K562 (cell line): ENCODE results near the gene HEATR1. TPM values are rescaled to one million over a fixed set of nuclear protein-coding genes. Genes with fewer than 3 reads are reported as not detected.

Experiments
- ARNT ChIP-seq, 2 experiments: fragments of 450-650 bp; IDR thresholded peaks; 2 replicates each; pipeline ENCODE4 v1.6.1; 2016; ENCODE audit warnings: mild to moderate bottlenecking in 1 of 2
- CREM ChIP-seq: IDR thresholded peaks from 2 replicates; pipeline ENCODE4 v1.6.1; 2014; ENCODE audit warnings: antibody characterized with exemption, low read depth
- DEAF1 ChIP-seq: fragments of 450-650 bp; formaldehyde crosslinking; IDR thresholded peaks from 2 replicates; pipeline ENCODE4 v1.4.0; 2020; ENCODE audit warnings: mild to moderate bottlenecking, moderate library complexity
- EHMT2 ChIP-seq: fragments of 450-650 bp; IDR thresholded peaks from 2 replicates; pipeline ENCODE4 v1.6.1; 2018; ENCODE audit warnings: antibody characterized with exemption
- ELF2 ChIP-seq: fragments of 250-450 bp; sonication (Bioruptor Pico); IDR thresholded peaks from 2 replicates; pipeline ENCODE4 v1.5.0; 2021; ENCODE audit warnings: mild to moderate bottlenecking
- ESRRA ChIP-seq: fragments of 450-650 bp; IDR thresholded peaks from 2 replicates; pipeline ENCODE4 v1.6.1; 2014; ENCODE audit warnings: low read depth, mild to moderate bottlenecking, moderate library complexity, borderline replicate concordance
- ETV6 ChIP-seq, 3 experiments: fragments of 150-350 bp in 1 of 3; sonication (generic) in 1 of 3; formaldehyde crosslinking in 1 of 3; IDR thresholded peaks; 2 replicates each; pipeline versions ENCODE4 v1.6.1 to v1.8.0; 2014 to 2022; ENCODE audit warnings: borderline replicate concordance in 2 of 3, low read depth in 2 of 3, antibody characterized with exemption in 1 of 3, low read length in 1 of 3, mild to moderate bottlenecking in 1 of 3, missing genetic modification reagents in 1 of 3
- GABPA ChIP-seq: fragments of 200-800 bp; sonication (Bioruptor generic); conservative IDR thresholded peaks from 2 replicates; pipeline ENCODE4 v1.6.1; 2016; ENCODE audit warnings: low read depth, missing genetic modification characterization, missing compliant biosample characterization
- HDGF ChIP-seq: fragments of 450-650 bp; IDR thresholded peaks from 2 replicates; pipeline ENCODE4 v1.6.1; 2016
- KLF16 ChIP-seq: IDR thresholded peaks from 2 replicates; pipeline ENCODE4 v1.6.1; 2016; ENCODE audit warnings: antibody characterized with exemption
- MTA3 ChIP-seq: fragments of 450-650 bp; formaldehyde crosslinking; IDR thresholded peaks from 2 replicates; pipeline ENCODE4 v1.6.1; 2017; ENCODE audit warnings: mild to moderate bottlenecking, borderline replicate concordance
- PHB ChIP-seq: fragments of 250-450 bp; sonication (Bioruptor Pico); IDR thresholded peaks from 2 replicates; pipeline ENCODE4 v1.5.0; 2021
- RAD51 ChIP-seq: fragments of 450-650 bp; IDR thresholded peaks from 2 replicates; pipeline ENCODE4 v1.7.1; 2016; ENCODE audit warnings: low read depth, mild to moderate bottlenecking, borderline replicate concordance
- RB1 ChIP-seq: fragments of 450-650 bp; IDR thresholded peaks from 2 replicates; pipeline ENCODE4 v1.6.1; 2017; ENCODE audit warnings: low read depth, mild to moderate bottlenecking
- SAP30 ChIP-seq: fragments of 200-600 bp; sonication (generic); IDR thresholded peaks from 2 replicates; pipeline ENCODE4 v1.6.1; 2012; ENCODE audit warnings: borderline replicate concordance, low read depth, mild to moderate bottlenecking, moderate library complexity, low read length, control low read depth, inconsistent platforms; ENCODE audit not compliant: insufficient read depth, poor library complexity, severe bottlenecking
- SMARCE1 ChIP-seq: fragments of 450-650 bp; IDR thresholded peaks from 2 replicates; pipeline ENCODE4 v1.7.1; 2016; ENCODE audit warnings: mild to moderate bottlenecking
- TEAD2 ChIP-seq: fragments of 450-650 bp; IDR thresholded peaks from 2 replicates; pipeline ENCODE4 v1.6.1; 2016; ENCODE audit warnings: missing genetic modification characterization, control low read depth, missing compliant biosample characterization
- ZHX1 ChIP-seq: fragments of 150-350 bp; conservative IDR thresholded peaks from 2 replicates; pipeline ENCODE4 v1.6.1; 2014; ENCODE audit warnings: low read length
- ZNF280B ChIP-seq: fragments of 250-450 bp; sonication (Bioruptor Pico); IDR thresholded peaks from 2 replicates; pipeline ENCODE4 v1.5.1; 2021; ENCODE audit warnings: mild to moderate bottlenecking
- ZNF354B ChIP-seq: fragments of 250-450 bp; sonication (Bioruptor Pico); IDR thresholded peaks from 2 replicates; pipeline ENCODE4 v1.4.0; 2020
- ZNF583 ChIP-seq: fragments of 250-450 bp; sonication (Bioruptor Pico); IDR thresholded peaks from 2 replicates; pipeline ENCODE4 v1.4.0; 2020
- ZSCAN29 ChIP-seq: fragments of 450-650 bp; IDR thresholded peaks from 2 replicates; pipeline ENCODE4 v1.6.1; 2017
- polyA plus RNA-seq, 8 experiments: library from polyadenylated mRNA; depleted of rRNA in 4 of 8; stranded (reverse) in 5 of 8; unstranded in 3 of 8; fragments of >200 nt; fragmentation: Nextera tagmentation in 2 of 8; fragmentation: Illumina TruSeq in 1 of 8; extraction: Ambion mirVana in 2 of 8; extraction: Trizol in 1 of 8; gene quantifications; 2 replicates each; pipeline versions ENCODE4 v1.2.1 to v1.2.3, GENCODE V29; 2011 to 2014; ENCODE audit warnings: inconsistent platforms in 1 of 8, missing spikeins in 1 of 8
- total RNA-seq, 7 experiments: library from RNA; depleted of rRNA in 6 of 7; stranded (reverse); fragments of >200 nt in 6 of 7; fragmentation: Illumina TruSeq in 2 of 7; extraction: Trizol in 2 of 7; gene quantifications; 2 replicates each; pipeline versions ENCODE4 v1.2.1 to v1.2.3, GENCODE V29; 2011 to 2021; ENCODE audit warnings: low replicate concordance in 1 of 7

The HEATR1 gene
- total and polyA plus RNA-seq, 9 of the 15 experiments (the other 6 are each of a cell fraction or from before 2014, with no cell fraction given), result 28.3 to 108 (median 50.9) TPM

GRCh38 chr1:236603991-236604904, at the start of gene HEATR1 (continued):
- no peak for TF ChIP-seq ZNF280B
- TF ChIP-seq MTA3, result peak; percentile 99
- TF ChIP-seq ZNF583, result 0 out of 2 replicates have a peak, but pooled peaks have one; percentile 35
- TF ChIP-seq TEAD2 (tag), result peak; percentile 64
- peak; percentile 90 for TF ChIP-seq ELF2 (CRISPR knock-in tag)
- TF ChIP-seq ZNF354B, result no peak
- TF ChIP-seq RAD51, result peak; percentile 98
- TF ChIP-seq PHB, result no peak
- TF ChIP-seq KLF16, result peak; percentile 88
- peak; percentile 83; the same call in 1 of the 2 replicates for TF ChIP-seq ZHX1
- TF ChIP-seq RB1, result peak; percentile 68; the same call in 1 of the 2 replicates
- TF ChIP-seq GABPA, result peak; percentile 96
- peak in 1 of 2 experiments; percentile 76; a peak in 1 of 4 replicates for TF ChIP-seq ETV6 (IDR thresholded peaks at IDR 0.05; ENCODE audit: borderline replicate concordance in 1 of 2, low read depth in 2 of 2, low read length in 1 of 2)
- peak; percentile 59; the same call in 1 of the 2 replicates for TF ChIP-seq ETV6 (CRISPR knock-in tag; IDR thresholded peaks at IDR 0.05; ENCODE audit: borderline replicate concordance)
- 0 out of 2 replicates have a peak, but pooled peaks have one; percentile 19 for TF ChIP-seq SMARCE1
- 0 out of 4 replicates have a peak, but pooled peaks of 1 of the 2 experiments have one; percentile 13 for TF ChIP-seq ARNT (IDR thresholded peaks at IDR 0.05)
- TF ChIP-seq CREM, result peak; percentile 90
- no peak for TF ChIP-seq HDGF
- TF ChIP-seq EHMT2, result 0 out of 2 replicates have a peak, but pooled peaks have one; percentile 15
- no peak for TF ChIP-seq ZSCAN29
- TF ChIP-seq SAP30, result peak; percentile 99
- TF ChIP-seq DEAF1 (CRISPR knock-in tag), result no peak
- TF ChIP-seq ESRRA, result peak; percentile 62; the same call in 1 of the 2 replicates
